H9 (cell line): ENCODE data around the gene PLPP7. TPM values are rescaled to one million over a fixed set of nuclear protein-coding genes. Genes with fewer than 3 reads are reported as not detected.
"Not testable (repeated sequence)": the region's sequence is repeated elsewhere in the genome, so short reads cannot be mapped to it uniquely, and the experiment has no call there.

Source experiments
- DNase-seq: peaks from one replicate; pipeline ENCODE4 v3.0.0-alpha.2; 2017
- H2AFZ ChIP-seq: one replicate; pipeline ENCODE4 v1.6.1; 2013; ENCODE audit warnings: mild to moderate bottlenecking, low read length, control low read depth, moderate library complexity
- H2AK5ac ChIP-seq: 2 replicates; pipeline ENCODE4 v1.6.1; 2013; ENCODE audit warnings: low read length, control low read depth, mixed read lengths; ENCODE audit not compliant: insufficient read length
- H2BK120ac ChIP-seq: one replicate; pipeline ENCODE4 v1.6.1; 2013; ENCODE audit warnings: low read depth, mild to moderate bottlenecking, low read length, control low read depth, inconsistent platforms; ENCODE audit not compliant: poor library complexity, severe bottlenecking
- H2BK12ac ChIP-seq: 2 replicates; pipeline ENCODE4 v1.6.1; 2013; ENCODE audit warnings: low read length, control low read depth, mixed read lengths, low read depth; ENCODE audit not compliant: insufficient read length
- H2BK15ac ChIP-seq: 2 replicates; pipeline ENCODE4 v1.6.1; 2013; ENCODE audit warnings: low read depth, low read length, control low read depth
- H2BK20ac ChIP-seq: one replicate; pipeline ENCODE4 v1.6.1; 2013; ENCODE audit warnings: low read depth, mild to moderate bottlenecking, low read length, control low read depth, inconsistent platforms; ENCODE audit not compliant: poor library complexity, severe bottlenecking
- H2BK5ac ChIP-seq: 2 replicates; pipeline ENCODE4 v1.6.1; 2013; ENCODE audit warnings: low read length, control low read depth, mixed read lengths; ENCODE audit not compliant: insufficient read length
- H3K14ac ChIP-seq: 2 replicates; pipeline ENCODE4 v1.6.1; 2013; ENCODE audit warnings: low read length, control low read depth; ENCODE audit not compliant: insufficient read depth
- H3K18ac ChIP-seq: 2 replicates; pipeline ENCODE4 v1.6.1; 2013; ENCODE audit warnings: low read depth, mild to moderate bottlenecking, mixed read lengths, low read length, control low read depth; ENCODE audit not compliant: insufficient read length
- H3K23ac ChIP-seq: 2 replicates; pipeline ENCODE4 v1.6.1; 2013; ENCODE audit warnings: low read length, control low read depth, mixed read lengths, low read depth; ENCODE audit not compliant: insufficient read length
- H3K23me2 ChIP-seq: 2 replicates; pipeline ENCODE4 v1.6.1; 2013; ENCODE audit warnings: low read depth, mild to moderate bottlenecking, mixed read lengths, low read length, control low read depth; ENCODE audit not compliant: insufficient read length, poor library complexity, severe bottlenecking
- H3K27ac ChIP-seq: 2 replicates; pipeline ENCODE4 v1.5.1; 2013; ENCODE audit warnings: low read length, control low read depth, mixed read lengths, low read depth; ENCODE audit not compliant: insufficient read length
- H3K27me3 ChIP-seq: 2 replicates; pipeline ENCODE4 v1.6.1; 2013; ENCODE audit warnings: low read length, control low read depth, inconsistent platforms; ENCODE audit not compliant: insufficient read depth
- H3K4ac ChIP-seq: 2 replicates; pipeline ENCODE4 v1.6.1; 2013; ENCODE audit warnings: low read depth, mild to moderate bottlenecking, control low read depth, inconsistent platforms, low read length, moderate library complexity
- H3K4me1 ChIP-seq: 2 replicates; pipeline ENCODE4 v1.6.1; 2013; ENCODE audit warnings: low read length, control low read depth, inconsistent platforms; ENCODE audit not compliant: insufficient read depth
- H3K4me2 ChIP-seq: 2 replicates; pipeline ENCODE4 v1.6.1; 2013; ENCODE audit warnings: low read length, control low read depth, mixed read lengths; ENCODE audit not compliant: insufficient read length, insufficient read depth
- H3K56ac ChIP-seq: 2 replicates; pipeline ENCODE4 v1.6.1; 2013; ENCODE audit warnings: low read depth, mild to moderate bottlenecking, mixed read lengths, low read length, control low read depth; ENCODE audit not compliant: insufficient read length
- H3K79me1 ChIP-seq: 2 replicates; pipeline ENCODE4 v1.6.1; 2013; ENCODE audit warnings: low read depth, mild to moderate bottlenecking, moderate library complexity, low read length, control low read depth, inconsistent platforms; ENCODE audit not compliant: insufficient read depth, poor library complexity, severe bottlenecking
- H3K79me2 ChIP-seq: 2 replicates; pipeline ENCODE4 v1.6.1; 2013; ENCODE audit warnings: low read length, control low read depth, inconsistent platforms; ENCODE audit not compliant: insufficient read depth
- H3K9ac ChIP-seq: 2 replicates; pipeline ENCODE4 v1.6.1; 2013; ENCODE audit warnings: low read length, control low read depth, mixed read lengths; ENCODE audit not compliant: insufficient read length; ENCODE audit errors: extremely low read depth
- H3K9me3 ChIP-seq: one replicate; pipeline ENCODE4 v1.6.1; 2013; ENCODE audit warnings: low read depth, low read length, inconsistent platforms; ENCODE audit not compliant: control insufficient read depth
- H3T11ph ChIP-seq: one replicate; pipeline ENCODE4 v1.6.1; 2013; ENCODE audit warnings: mild to moderate bottlenecking, low read length, control low read depth, inconsistent platforms
- H4K20me1 ChIP-seq: one replicate; pipeline ENCODE4 v1.6.1; 2013; ENCODE audit not compliant: control insufficient read depth, insufficient read length, insufficient read depth
- H4K5ac ChIP-seq: 2 replicates; pipeline ENCODE4 v1.6.1; 2013; ENCODE audit warnings: low read depth, mild to moderate bottlenecking, mixed read lengths, low read length, control low read depth; ENCODE audit not compliant: insufficient read length
- H4K8ac ChIP-seq: replicated peaks from 2 replicates; pipeline ENCODE4 v1.6.1; 2013; ENCODE audit warnings: low read length, control low read depth, mixed read lengths, low read depth; ENCODE audit not compliant: insufficient read length
- H4K91ac ChIP-seq: 2 replicates; pipeline ENCODE4 v1.6.1; 2013; ENCODE audit warnings: low read depth, mild to moderate bottlenecking, moderate library complexity, mixed read lengths, low read length, control low read depth; ENCODE audit not compliant: insufficient read length
- H3K27ac Mint-ChIP-seq, 3 experiments: 2 replicates in 2 of 3; 3 replicates in 1 of 3; pipeline ENCODE4 v1.8.0; 2020 to 2021; ENCODE audit warnings: mixed read lengths in 3 of 3, mild to moderate bottlenecking in 1 of 3, moderate library complexity in 1 of 3
- H3K27me3 Mint-ChIP-seq: 2 replicates; pipeline ENCODE4 v1.8.0; 2021; ENCODE audit warnings: low read depth, mild to moderate bottlenecking, moderate library complexity, mixed read lengths
- H3K36me3 Mint-ChIP-seq, 3 experiments: 2 replicates in 2 of 3; 3 replicates in 1 of 3; pipeline ENCODE4 v1.8.0; 2020 to 2021; ENCODE audit warnings: low read depth in 3 of 3, mixed read lengths in 3 of 3; ENCODE audit not compliant: insufficient read depth in 1 of 3
- H3K4me1 Mint-ChIP-seq, 2 experiments: 2 replicates each; pipeline ENCODE4 v1.8.0; 2020; ENCODE audit warnings: mixed read lengths in 2 of 2
- H3K4me3 Mint-ChIP-seq, 2 experiments: 2 replicates in 1 of 2; 3 replicates in 1 of 2; pipeline ENCODE4 v1.8.0; 2020 to 2021; ENCODE audit warnings: mild to moderate bottlenecking in 2 of 2, mixed read lengths in 2 of 2, moderate library complexity in 1 of 2
- H3K9me3 Mint-ChIP-seq, 2 experiments: 2 replicates in 1 of 2; 3 replicates in 1 of 2; pipeline ENCODE4 v1.8.0; 2020; ENCODE audit warnings: mild to moderate bottlenecking in 2 of 2, mixed read lengths in 2 of 2, moderate library complexity in 1 of 2
- CTCF ChIP-seq: fragments of 200-600 bp; sonication (generic); conservative IDR thresholded peaks from 3 replicates; pipeline ENCODE4 v1.8.0; 2021; ENCODE audit warnings: antibody characterized with exemption, mild to moderate bottlenecking
- WGBS: extraction: QIAGEN DNeasy Blood & Tissue Kit; methylation state at CpG from one replicate; pipeline ENCODE4 v1.1.7; 2013; ENCODE audit warnings: missing lambda C conversion rate, low lambda C conversion rate, mixed read lengths; ENCODE audit not compliant: insufficient read length; ENCODE audit errors: extremely low coverage; 5-methylcytosine and 5-hydroxymethylcytosine counted together
- total RNA-seq: library from RNA; stranded (reverse); gene quantifications from 2 replicates; pipeline ENCODE4 v1.2.1, GENCODE V29; 2021

The PLPP7 gene
- total RNA-seq, 1 experiment from 2014 or later, result 1.9 TPM

DNA sequence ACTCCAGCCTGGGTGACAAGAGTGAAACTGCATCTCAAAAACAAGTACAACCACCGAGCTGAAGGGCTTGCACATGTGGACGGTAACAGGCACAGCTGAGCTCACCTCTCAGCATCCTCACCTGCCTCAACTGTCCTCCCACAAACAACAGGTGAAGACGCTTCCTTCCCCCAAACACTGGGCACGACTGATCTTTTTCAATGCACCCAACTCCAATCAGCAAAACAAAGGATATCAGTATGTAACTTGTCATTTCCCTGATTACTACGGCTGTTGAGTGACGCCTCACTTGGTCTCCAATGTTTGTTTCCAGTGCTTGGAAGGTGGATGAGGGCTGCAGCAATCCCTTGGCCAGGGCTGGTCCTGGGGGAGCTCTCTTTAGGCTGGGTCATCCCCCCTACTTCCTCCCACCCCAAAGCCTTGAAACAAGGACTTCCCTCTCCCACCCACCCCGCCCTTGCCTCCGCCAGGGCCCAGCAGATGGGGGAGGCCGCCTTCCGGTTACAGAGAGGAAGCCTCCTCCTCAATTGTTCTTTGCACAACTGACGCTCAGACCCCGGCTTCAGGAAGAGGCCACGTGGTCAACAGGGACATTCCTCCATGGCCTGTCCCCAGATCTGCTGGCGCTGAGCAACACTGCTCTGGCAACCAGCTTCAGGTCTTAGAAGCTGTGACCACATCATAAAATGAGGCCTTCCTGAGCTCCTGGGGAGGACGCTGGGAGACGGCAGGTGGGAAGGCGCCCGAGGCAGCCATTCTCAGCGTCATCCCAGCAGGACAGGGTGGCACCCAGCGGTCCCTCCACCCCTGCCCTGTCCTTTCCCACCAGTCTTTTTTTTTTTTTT is 19.1 kb upstream of the PLPP7 start:
- no peak overlapping the region for H3K56ac ChIP-seq
- H3K4ac ChIP-seq, result no peak overlapping the region
- no peak overlapping the region for H3K27ac Mint-ChIP-seq
- H3K9me3 ChIP-seq, result no peaks in the 10 kb centered on the region
- no peak overlapping the region for H2AK5ac ChIP-seq
- H3K4me1 ChIP-seq, result no peaks in the 10 kb centered on the region; the same call in 1 of the 2 replicates
- H3K4me1 Mint-ChIP-seq, result peaks cover 19 to 32% of the 10 kb centered on the region in 2 experiments
- no peak overlapping the region for H2BK20ac ChIP-seq
- no peaks in the 10 kb centered on the region for H3K23me2 ChIP-seq
- H3K79me2 ChIP-seq, result no peaks in the 10 kb centered on the region
- no peaks in the 10 kb centered on the region for H3K9me3 Mint-ChIP-seq
- H3K27me3 ChIP-seq, result no peaks in the 10 kb centered on the region
- peak; percentile 27 for DNase-seq
- no peaks in the 10 kb centered on the region for H4K20me1 ChIP-seq
- no peak overlapping the region for H3T11ph ChIP-seq
- peaks cover 7% of the 10 kb centered on the region for H3K27me3 Mint-ChIP-seq
- TF ChIP-seq CTCF, result no peak
- no peak overlapping the region for H2BK120ac ChIP-seq
- no peak overlapping the region for H4K8ac ChIP-seq
- no peak overlapping the region for H2BK12ac ChIP-seq
- no peak overlapping the region for H2AFZ ChIP-seq
- no peaks in the 10 kb centered on the region for H3K79me1 ChIP-seq
- no peak overlapping the region for H3K4me2 ChIP-seq
- H2BK15ac ChIP-seq, result no peak overlapping the region
- no peak overlapping the region for H2BK5ac ChIP-seq
- H3K9ac ChIP-seq, result no peak overlapping the region
- no peak overlapping the region for H4K5ac ChIP-seq
- H3K14ac ChIP-seq, result no peak overlapping the region
- no peak overlapping the region for H3K23ac ChIP-seq
- H3K36me3 Mint-ChIP-seq, result no peaks in the 10 kb centered on the region
- WGBS, result no CpG with 5 or more reads among the region's 20 CpGs
- no peak overlapping the region for H3K27ac ChIP-seq
- H3K4me3 Mint-ChIP-seq, result no peak overlapping the region
- H3K18ac ChIP-seq, result no peak overlapping the region
- H4K91ac ChIP-seq, result no peak overlapping the region

DNA sequence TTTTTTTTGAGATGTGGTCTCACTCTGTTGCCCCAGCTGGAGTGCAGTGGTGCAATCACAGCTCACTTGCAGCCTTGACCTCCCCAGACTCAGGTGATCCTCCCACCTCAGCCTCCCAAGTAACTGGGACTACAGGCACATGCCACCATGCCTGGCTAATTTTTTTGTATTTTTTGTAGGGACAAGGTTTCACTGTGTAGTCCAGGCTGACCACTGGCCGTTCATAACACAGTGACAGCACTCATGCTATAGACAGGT is 18.6 kb upstream of the PLPP7 start:
- not testable (repeated sequence) for H3K4me1 ChIP-seq

More for the DNA sequence above, 18.6 kb upstream of the PLPP7 start:
- not testable (repeated sequence) for H4K8ac ChIP-seq, H3K27ac ChIP-seq, H3K14ac ChIP-seq, H4K20me1 ChIP-seq, H3K9ac ChIP-seq, H2BK12ac ChIP-seq, H2BK15ac ChIP-seq, H3K27ac Mint-ChIP-seq, H2AK5ac ChIP-seq, H3K79me2 ChIP-seq, H2BK20ac ChIP-seq, H2BK120ac ChIP-seq, H3K4ac ChIP-seq, H3K18ac ChIP-seq, H3K79me1 ChIP-seq, H3K4me2 ChIP-seq, H3K56ac ChIP-seq, H3K9me3 Mint-ChIP-seq, DNase-seq, H3K27me3 ChIP-seq, H3T11ph ChIP-seq, H3K9me3 ChIP-seq, H2AFZ ChIP-seq, H3K36me3 Mint-ChIP-seq, H3K23ac ChIP-seq, H3K23me2 ChIP-seq, H4K91ac ChIP-seq, H3K4me3 Mint-ChIP-seq, H2BK5ac ChIP-seq, H4K5ac ChIP-seq
- no CpG with 5 or more reads among the region's 1 CpG for WGBS
- Mint-ChIP-seq H3K27me3 (peaks cover 13% of the 10 kb centered on the region), H3K4me1 (peaks cover 24 to 38% of the 10 kb centered on the region in 2 experiments)
